Colon (tissue), 2 donors: ENCODE measurements around the gene MRPL24.

Experiments
- FAIRE-seq: peaks from 2 replicates; lab custom pipeline; 2012; peaks lifted over from hg19 to GRCh38; lab: Jason Lieb, UNC
- donor health status: control.
- donor health status: control.

Gene MRPL24

DNA sequence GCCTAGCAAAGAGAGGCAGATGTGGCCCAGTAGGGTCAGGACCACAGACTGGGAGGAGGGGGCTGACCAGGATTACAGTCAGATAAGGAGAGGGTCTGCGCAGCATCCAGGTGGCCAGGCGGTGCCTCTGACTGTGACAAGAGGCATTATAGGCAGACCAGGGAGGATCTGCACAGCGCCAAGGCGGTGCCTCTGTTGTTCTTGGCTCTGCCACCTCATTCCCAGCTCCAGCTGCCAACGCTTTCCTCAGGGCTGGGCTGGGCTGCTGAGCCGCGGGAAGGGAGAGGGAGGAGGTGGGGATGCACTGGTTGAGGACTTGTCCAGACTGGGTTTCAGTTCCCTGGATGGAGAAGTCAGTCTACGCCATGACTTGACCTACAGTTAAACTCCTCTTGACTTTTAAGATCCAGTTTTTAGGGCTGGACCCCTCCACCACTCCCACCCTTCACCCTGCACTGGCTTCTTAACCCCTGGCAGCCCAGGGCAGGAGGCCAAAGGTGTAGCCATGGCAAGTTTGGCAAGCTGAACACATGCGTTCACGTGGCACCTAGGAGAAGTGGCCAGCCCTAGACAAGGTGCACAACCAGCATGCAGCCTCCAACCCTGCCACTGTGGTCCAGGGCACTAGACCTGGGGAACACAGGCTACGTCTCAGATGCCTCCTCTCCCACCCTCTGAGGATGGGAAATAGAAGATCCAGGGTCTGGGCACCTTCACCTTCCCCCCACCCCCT lies 31.0 kb downstream of the MRPL24 start:
- no peak for FAIRE-seq

DNA sequence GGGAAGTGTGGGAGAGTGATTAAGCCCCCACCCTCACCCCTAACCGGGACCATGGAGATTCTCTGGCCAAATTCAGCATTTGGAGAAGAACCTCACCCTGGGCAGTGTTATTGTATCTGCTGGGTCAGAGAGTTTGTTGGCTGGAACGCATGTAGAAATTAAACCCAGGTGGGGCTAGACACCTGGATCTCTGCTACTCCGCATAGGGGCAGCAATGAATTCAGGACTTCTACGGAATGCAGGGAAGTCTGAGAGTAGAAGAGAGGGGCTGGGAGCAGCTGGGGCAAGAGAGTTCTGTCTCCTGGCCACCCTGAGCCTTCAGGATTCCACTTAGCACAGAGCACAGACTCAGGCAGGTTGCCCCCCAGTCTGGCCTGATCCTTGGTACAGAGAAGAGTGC lies 31.9 kb downstream of the MRPL24 start:
- no peak for FAIRE-seq

DNA sequence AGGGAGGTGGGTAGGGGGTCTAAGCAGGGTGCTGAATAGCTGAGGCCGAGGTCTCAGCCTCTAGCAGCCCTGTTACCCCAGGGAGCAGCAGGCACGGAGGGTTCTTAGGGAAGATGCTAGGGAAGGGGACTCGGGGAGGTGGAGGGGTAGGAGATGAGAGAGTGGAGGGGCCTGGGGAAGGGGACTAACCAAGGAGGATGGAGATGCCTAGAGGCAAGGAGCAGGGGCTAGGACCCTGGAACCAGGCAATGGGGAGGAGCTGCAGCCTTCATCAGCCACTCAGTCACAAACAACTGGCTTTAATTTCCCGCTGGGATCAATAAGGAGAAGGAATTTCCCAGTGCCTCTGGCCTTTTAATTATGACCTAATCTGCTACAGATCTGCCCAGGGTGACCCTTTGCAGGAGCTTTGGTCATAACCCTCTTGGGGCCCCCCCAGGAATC lies 32.6 kb downstream of the MRPL24 start:
- no peak for FAIRE-seq

DNA sequence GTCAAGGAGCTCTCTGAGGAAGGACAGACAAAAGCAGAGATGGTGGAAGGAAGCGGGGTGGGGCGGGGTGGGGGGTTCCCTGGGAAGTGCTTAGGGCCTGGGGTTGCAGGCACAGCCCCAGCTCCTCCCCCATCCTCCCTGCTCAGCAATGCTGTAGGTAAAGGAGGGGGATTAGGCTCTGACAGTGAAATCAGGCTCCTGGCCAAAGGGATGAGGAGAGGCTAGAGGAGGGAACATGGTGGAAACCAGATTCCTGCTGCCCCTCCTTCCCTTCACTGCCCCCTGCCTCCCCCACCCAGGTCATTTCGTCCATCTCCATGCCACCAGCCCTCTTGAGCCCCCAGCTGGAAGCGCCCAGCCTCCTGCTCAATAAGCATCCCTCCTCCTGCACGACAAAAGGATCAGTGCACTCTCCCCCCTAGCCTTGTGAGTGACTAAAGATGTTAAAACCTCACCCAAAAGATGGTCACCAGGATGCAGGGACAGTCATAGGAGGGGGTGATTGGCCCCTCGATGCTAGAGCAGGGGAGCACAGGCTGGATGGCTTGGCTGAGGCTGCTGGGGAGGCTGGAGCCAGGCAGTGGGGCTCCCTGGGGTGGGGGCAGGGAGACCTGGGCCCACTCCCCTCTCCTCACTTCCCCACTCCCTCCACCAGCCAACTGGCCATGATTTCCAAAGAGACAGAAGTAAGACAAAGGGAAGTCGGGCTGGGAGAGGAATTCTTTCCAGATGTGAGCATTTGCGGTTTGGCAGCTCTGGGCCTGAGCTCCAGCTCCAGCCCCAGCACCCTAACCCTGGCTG lies 33.3 kb downstream of the MRPL24 start:
- no peak for FAIRE-seq

DNA sequence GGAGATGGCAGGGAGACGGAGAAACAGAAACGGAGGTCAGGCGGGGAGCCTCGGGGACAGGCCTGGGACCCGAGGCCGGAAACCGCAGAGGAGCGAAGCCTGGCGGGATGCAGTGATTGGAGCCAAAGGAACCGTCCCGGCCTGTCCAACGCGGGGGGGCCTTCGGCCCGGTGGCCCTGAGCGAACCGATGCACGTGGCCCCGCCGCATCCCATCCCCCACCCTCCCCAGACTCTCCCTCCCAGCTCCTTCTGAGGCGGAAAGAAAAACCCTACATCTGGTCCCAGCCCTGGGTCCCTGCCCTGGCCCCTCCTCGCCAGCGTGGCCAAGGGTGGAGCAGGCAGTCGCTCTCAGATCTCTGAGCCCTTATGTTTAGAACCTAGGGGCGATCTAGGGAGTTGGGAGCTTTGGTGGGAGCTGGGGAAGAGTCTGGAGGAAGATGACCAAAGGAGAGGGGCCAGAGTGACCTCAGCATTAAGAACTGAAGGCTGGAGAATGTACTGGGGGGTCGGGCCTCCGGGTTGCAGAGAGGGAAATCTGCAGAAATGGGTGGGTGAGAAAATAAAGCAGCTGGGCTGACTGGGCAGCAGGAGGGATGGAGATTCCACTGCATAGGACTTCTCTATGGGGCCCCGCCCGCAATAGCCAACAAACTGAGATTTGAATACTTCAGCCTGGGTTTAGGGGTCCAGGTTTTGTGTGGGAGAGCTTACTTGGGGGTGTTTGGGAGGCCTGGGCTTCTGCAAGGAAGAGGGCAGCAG lies 34.1 kb downstream of the MRPL24 start:
- no peak for FAIRE-seq

DNA sequence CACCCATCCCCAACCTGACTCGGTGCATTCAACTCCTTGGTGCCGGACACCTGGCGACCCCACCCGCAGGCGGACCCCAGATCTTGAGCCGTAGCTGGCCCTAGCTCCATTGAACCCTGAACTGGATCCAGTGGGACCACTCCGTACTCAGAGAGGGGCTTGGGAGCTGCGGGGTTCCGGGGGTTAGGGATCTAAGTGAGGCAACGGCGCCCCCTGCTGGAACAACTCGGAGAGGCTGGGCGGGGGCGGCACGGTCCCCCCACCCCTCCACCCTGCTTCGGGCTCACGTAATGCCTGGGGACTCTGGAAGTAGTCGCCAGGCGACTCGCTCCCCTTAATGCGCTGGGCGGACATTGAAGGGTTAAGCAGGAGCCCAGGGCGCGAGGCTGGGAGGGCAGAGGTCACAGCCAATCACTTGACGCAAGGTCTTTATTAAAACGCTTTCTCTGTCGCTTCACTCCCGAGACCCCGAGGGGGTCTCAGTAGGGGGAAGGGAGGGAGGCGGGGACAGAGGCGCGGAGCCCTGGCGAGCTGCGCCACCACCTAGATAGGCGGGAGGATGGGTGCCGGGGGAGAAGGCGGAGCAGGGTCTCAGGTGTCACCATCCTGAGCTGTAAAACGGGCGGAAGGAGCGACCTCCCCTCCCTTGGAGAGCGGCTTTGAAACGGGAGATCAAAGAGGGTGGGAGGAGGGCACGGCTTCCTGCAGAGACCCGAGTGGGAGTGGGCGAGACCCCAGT lies 34.8 kb downstream of the MRPL24 start:
- no peak for FAIRE-seq

DNA sequence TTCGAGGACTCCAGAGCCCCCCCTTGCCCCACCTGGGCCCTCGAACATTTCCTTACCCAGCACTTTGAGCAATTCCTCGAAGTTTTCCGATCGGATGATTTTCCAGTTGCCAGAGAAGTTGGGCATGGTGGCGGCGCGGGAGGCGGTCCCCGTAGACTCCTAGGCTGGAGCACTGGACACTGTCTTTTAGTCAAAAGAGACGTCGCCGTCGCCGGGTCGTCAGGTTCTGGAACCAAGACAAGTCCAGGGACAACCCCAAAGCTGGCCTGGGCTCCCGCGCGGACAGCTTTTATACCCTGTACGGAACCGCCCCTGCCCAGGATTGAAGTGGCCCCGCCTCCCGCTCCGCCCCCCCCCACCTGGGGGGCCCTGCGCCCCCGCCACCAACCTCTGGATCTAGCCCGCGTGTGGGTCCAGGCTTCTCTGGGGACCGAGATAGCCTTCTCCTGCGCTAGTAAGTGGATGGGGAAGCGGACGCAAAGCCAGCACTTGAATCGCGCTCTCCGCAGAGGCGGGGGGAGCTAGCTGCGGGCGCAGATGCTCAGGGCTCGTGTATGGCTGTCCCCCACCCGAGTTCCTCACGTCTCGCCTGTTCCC lies 35.5 kb downstream of the MRPL24 start, which contains the start of gene CRABP2:
Gene CRABP2 (minus strand): TSS at position 263 of the 597 bp plus-strand sequence. CDS start 137 bp downstream, at position 126.
- FAIRE-seq: no peak

DNA sequence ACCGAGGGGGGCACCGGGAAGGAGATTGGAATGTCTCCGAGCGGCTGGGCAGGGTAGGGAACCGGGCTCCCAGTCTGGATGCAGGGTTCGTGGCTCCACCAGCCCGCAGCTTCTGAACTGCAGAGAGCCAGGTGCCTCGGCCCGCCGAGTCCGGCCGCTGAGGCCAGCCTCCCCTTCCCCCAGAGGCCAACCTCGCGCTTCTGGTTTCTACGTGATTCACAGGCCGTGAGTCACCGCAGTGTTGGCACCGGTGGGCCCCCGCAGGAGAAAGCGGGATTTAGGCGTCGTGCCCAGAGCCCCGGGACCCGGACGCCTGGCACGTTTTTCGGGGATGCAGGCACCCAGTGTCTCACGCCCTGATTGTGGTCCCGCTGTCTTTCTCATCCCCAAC lies 36.0 kb downstream of the MRPL24 start:
- FAIRE-seq: no peak

DNA sequence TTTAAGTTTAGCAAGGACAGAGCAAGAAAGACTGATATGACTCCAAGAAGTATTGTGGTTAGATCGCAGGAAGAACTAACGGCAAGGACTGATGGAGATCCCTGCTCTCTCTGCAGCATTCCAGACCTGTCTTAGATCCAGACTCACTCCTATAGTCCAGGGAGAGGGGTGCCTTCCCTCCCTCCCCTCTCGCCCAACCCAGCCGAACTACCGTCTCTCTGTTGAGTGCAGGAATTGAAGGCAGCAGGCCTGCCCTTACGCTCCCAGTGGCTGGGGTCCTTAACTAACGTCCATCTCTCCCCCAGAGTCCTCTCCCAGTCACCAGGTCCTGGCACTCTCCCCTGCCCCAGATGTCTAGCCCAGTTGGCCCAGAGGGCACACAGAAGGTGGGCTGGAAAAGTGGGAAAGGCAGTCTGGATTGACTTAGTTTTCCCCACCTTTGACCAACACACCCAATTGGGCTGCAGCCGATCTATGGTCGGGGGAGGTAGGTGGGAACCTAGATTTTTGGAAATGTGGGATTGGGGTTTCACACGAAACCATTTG lies 36.6 kb downstream of the MRPL24 start:
- FAIRE-seq: no peak

DNA sequence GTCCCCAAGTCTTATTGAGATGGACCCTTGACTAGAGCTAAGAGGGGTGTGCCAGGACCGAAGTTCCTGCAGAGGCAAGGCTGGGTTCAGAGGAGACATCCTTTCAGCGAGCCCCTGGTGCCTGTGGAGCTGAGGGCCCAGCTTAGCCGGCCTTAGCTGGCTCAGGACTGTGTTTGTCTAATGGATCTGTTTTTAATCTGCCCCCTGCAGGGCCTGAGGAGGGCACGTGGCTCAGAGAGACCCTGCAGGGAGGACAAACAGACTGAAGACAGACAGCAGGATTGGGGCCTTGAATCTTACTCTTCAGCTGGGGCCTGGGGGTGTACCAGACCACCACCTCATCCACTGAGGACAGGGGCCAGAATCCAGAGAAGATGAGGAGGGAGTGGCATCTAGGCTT lies 37.1 kb downstream of the MRPL24 start:
- no peak for FAIRE-seq

DNA sequence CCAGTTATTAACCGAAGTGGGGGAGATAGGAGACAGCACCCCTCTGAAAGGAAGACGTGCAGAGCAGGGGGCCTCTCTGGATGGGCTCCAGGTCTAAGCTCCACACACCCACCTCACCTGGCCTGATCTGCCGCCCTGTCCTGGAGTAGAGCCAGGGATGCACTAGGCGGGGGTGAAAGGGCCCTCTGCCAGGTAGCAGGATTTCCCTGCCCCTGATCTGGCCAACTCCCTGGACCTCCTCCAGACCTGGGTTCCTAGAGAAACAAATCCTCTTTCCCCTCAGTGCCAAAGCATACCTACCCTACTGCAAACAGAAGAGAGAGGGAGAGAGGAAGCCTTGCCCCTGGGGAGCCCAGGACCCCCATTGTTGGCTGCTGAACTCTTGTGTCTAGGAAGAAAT lies 37.6 kb downstream of the MRPL24 start:
- FAIRE-seq: no peak

DNA sequence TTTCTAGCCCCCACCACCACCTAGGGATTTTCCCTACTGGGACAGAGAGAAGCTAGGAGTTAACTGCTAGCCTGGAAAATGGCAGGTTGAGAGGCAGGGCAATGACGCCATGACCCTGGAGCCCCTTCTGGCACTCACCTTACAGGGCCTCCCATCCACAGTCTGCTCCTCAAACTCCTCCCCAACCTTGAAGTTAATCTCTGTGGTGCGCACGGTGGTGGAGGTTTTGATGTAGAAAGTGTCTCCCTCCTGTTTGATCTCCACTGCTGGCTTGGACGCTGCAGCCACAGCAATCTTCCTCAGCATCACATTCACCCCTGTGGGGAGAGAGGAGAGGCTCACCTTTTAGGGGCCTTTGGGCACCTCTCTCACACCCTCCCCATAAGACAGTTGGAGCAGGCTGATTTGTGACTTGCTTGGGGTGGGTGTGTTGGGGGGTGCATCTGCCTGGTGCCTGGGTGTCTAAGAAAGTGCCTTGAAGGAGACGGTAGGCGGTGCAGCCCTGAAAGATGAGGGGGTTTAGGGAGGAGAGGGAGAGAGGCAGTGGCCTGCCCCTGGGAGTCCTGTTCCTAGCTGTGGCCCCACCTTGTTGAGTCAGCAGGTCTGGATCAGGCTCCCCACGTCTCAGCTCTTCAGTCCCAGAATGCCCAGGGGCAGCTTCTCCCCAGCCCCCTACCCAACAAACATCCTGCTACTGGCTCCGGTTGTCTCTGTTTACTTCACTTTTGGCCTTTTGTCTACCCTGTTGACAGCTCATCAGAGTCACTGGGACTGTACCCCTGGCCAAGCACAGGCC lies 40.0 kb downstream of the MRPL24 start:
- FAIRE-seq: no peak

DNA sequence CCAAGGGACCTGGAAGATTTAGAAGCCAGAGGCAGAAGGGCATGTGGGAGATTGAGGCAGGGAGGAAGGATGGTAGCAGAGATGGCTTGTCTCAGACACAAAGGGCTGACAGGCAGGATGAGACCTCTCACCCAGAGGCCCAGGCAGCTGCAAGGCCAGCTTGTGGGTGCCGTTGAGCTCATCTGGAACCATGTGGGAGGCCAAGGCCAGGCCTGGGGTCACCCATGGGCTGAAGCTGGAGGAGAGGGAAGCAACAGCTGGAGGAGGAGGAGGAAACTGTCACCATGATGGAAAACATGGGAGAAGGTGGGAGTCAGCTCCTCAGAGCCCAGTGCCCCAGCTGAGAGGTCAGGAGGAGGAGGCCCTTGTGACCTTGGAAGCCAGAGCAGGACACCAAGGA lies 41.9 kb downstream of the MRPL24 start:
- FAIRE-seq: no peak

DNA sequence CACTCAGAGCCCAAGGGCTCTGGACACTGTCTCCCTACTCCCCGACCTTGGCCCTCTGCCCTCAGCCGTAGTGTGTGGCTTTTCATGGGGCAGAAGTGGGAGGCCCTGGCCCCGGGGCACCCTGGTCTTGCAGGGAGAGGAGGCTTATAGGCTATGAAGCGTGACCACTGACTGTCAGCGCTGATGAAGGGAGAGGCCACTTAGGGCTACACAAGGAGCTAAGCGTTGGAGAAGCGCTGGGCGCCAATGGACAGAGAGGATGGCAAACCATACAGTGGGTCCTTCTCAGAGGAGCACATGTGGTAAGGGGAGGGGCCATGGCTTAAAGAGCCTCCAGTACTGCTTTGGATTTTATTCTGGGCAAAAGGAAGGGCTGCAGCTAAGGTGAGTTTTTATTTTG lies 43.4 kb downstream of the MRPL24 start:
- no peak for FAIRE-seq

DNA sequence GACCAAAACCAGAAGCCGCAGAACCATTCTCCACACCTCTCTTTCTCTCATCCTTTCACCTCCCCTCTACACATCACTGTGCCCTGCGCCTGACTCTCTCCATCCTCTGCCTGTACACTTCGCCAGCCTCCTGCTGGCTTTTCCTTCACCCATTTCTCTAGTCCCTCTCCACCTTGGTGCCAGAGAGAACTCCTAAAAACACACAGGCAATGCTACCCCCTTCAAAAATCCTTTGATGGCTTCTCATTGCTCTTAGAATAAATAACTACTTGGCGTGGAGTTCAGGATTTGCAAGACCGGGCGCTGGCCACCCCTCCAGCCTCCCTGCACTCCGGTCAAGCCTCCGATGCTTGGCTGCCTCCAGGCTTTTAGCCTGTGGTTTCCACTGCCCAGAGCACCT lies 44.1 kb downstream of the MRPL24 start:
- no peak for FAIRE-seq

DNA sequence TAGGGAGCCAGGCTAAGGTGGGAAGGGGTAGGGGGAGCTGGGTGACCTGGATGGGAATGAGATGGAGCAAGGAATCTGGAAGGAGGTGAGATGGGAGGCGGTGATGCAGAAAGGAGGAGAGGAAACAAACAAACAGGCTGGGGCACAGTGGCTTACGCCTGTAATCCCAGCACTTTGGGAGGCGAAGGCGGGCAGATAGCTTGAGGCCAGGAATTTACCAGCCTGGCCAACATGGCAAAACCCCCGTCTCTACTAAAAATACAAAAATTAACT lies 46.3 kb downstream of the MRPL24 start:
- FAIRE-seq: no peak

DNA sequence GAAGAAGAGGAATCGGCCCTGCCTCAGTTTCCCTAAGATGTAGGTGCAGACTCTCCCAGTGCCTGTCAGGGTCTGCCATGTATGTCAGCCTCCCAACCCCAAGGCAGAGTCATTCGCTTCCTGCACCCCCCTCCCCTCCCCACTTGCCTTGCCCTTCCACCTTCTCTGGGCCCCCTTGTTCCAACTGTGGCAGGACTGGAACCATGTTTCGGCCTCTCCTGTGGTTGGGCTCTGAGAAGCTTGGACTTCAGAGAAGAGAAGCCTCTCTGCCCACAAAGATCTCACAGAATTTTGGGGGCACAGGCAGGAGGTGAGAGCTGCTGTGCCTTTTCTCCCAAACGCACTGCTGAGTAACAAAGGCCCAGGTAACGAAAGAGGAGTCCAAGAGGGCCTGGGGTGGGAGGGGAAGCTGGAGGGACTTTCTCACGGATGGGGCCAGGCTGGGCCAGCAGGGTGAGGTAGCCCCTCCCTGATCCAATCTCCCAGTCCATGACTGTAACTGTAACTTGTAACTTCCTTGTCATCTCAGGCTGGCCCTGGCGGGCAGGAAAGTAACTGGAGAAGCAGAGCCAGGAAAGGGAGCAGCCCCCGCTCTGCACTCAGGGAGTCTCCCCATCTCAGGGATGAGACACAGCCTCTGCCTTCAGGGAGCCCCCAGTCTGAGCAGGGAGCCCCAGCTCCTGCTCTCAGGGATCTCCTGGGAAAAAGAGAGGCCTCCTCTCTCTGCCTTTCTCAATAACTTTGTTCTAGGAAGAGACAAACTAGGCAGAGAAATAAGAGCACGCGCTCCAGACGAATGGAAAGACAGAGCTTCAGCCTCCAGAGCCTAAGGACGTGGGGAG lies 46.8 kb downstream of the MRPL24 start:
- FAIRE-seq: no peak

DNA sequence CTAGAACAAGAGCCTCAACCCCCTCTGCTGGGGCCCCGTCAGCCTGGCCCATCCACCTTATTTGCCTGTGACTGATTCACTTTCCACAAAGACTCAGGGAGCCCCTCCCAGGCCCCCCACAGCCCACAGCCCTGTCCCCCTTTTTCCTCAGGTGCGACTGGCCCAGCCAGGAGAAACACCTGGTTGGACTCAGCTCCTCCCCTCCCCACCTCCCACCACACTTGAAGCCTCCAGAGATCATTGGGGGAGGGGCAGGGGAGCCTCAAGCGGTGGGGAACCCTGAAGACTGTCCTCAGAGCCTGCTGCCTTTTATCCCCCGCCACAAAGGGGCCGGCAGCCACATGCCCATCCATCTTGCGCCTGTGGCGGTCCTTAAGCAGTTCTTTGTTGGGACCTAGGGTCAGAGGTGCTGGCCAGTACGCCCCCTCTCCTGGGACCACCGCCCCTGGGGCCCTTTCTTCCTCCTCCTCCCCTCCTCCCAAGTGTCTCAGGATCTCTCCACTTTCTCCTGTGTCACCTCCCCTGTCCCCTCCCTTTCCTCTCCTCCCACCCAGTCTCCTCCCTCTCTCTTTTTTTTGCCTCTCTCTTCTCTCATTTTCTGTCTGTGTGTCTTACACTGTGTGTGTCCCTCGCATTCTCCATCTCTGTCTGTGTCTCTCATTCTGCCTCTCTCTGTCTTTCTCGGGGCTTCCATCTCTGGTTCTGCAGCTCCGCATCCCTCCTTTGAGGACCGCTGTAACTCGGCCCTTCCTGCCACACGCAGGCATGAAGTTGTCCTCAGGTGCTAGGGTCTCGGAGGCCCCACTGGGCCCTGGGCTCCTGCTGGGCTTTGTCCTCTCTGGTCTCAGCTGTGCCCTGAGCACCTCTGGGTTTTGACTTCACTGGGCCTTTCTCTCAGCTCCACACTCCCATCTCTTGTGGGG lies 47.7 kb downstream of the MRPL24 start:
- FAIRE-seq: no peak

DNA sequence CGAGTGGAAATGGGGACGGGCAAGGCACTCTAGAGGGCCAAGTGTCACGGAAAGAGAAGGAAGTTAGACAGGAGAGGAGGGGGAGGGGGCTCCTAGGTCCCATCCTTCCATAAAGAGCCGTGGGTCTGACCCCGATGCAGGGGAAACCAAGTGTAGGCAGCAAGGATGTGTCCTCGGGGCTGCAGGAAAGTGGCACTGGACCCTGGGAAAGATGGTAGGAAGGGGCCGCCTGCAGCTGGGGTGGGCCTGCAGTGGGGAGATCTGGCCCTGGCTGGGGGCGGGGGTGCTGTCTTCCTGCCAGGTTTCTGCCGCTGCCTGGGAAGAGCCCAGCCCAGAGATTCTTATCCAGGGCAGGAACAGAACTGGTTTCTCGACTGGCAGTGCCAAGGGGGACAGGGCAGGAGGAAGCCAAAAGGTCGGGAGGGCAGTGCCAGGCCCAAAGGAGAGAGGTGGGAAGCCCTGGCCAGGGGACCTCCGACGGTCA lies 48.4 kb downstream of the MRPL24 start:
- no peak for FAIRE-seq
